ENCODE results near the gene DIPK2B.

The DIPK2B gene

GRCh38 chrX:45154462-45154861 lies 46.2 kb downstream of the DIPK2B start:
- no peak for DNase-seq

GRCh38 chrX:45154033-45154360 lies 46.7 kb downstream of the DIPK2B start:
- no peak for DNase-seq
